Hepatocyte (in vitro differentiated cells): Measurements from ENCODE around the gene XYLT1. TPM values are rescaled to one million over a fixed set of nuclear protein-coding genes. Genes with fewer than 3 reads are reported as not detected.

ENCODE experiments used
- DNase-seq: peaks from one replicate; pipeline ENCODE4 v3.0.0-alpha.2; 2016; ENCODE audit warnings: low spot score
- H2AFZ ChIP-seq: fragments of 200-600 bp; sonication (generic); 2 replicates; pipeline ENCODE4 v1.6.0; 2016; ENCODE audit warnings: antibody characterized with exemption, mild to moderate bottlenecking
- H3K27ac ChIP-seq: fragments of 200-600 bp; sonication (generic); 2 replicates; pipeline ENCODE4 v1.5.1; 2016; ENCODE audit warnings: mild to moderate bottlenecking
- H3K27me3 ChIP-seq: fragments of 200-600 bp; sonication (generic); 2 replicates; pipeline ENCODE4 v1.6.1; 2016
- H3K36me3 ChIP-seq: fragments of 200-600 bp; sonication (generic); replicated peaks from 2 replicates; pipeline ENCODE4 v1.5.1; 2016; ENCODE audit warnings: low read depth; ENCODE audit not compliant: insufficient read depth
- H3K4me1 ChIP-seq: fragments of 200-600 bp; sonication (generic); 2 replicates; pipeline ENCODE4 v1.5.1; 2016; ENCODE audit warnings: mild to moderate bottlenecking, moderate library complexity; ENCODE audit not compliant: insufficient read depth
- H3K4me2 ChIP-seq: fragments of 200-600 bp; sonication (generic); 2 replicates; pipeline ENCODE4 v1.6.0; 2016
- H3K4me3 ChIP-seq: fragments of 200-600 bp; sonication (generic); 2 replicates; pipeline ENCODE4 v1.5.1; 2016; ENCODE audit warnings: mild to moderate bottlenecking
- H3K79me2 ChIP-seq: fragments of 200-600 bp; sonication (generic); 2 replicates; pipeline ENCODE4 v1.6.0; 2017; ENCODE audit warnings: mild to moderate bottlenecking
- H3K9me2 ChIP-seq: fragments of 200-600 bp; sonication (generic); replicated peaks from 2 replicates; pipeline ENCODE4 v1.6.0; 2017; ENCODE audit warnings: mild to moderate bottlenecking; ENCODE audit not compliant: insufficient read depth
- H3K9me3 ChIP-seq: fragments of 200-600 bp; sonication (generic); 2 replicates; pipeline ENCODE4 v1.5.1; 2016; ENCODE audit warnings: low read depth, mild to moderate bottlenecking
- H4K20me1 ChIP-seq: fragments of 200-600 bp; sonication (generic); 2 replicates; pipeline ENCODE4 v1.6.0; 2016; ENCODE audit warnings: mild to moderate bottlenecking; ENCODE audit not compliant: insufficient read depth, poor library complexity, severe bottlenecking
- EZH2 ChIP-seq: fragments of 200-600 bp; sonication (generic); IDR thresholded peaks from 2 replicates; pipeline ENCODE4 v1.6.1; 2016; ENCODE audit warnings: antibody characterized with exemption, mild to moderate bottlenecking, borderline replicate concordance
- EZH2phosphoT487 ChIP-seq: fragments of 200-600 bp; sonication (generic); IDR thresholded peaks from one replicate; pipeline ENCODE4 v1.6.1; 2018; ENCODE audit warnings: antibody characterized with exemption, mild to moderate bottlenecking, low read depth, moderate library complexity; ENCODE audit not compliant: unreplicated experiment, severe bottlenecking
- WGBS: methylation state at CpG from one replicate; pipeline ENCODE4 v1.1.6; 2016; ENCODE audit warnings: low lambda C conversion rate; ENCODE audit errors: missing lambda C conversion rate; 5-methylcytosine and 5-hydroxymethylcytosine counted together
- polyA plus RNA-seq: library from polyadenylated mRNA; unstranded; fragments of >200 nt; fragmentation: Nextera tagmentation; extraction: Ambion mirVana; gene quantifications from 2 replicates; pipeline ENCODE4 v1.2.1, GENCODE V29; 2016
- total RNA-seq: library from RNA; depleted of rRNA; stranded (reverse); fragments of >200 nt; gene quantifications from 2 replicates; pipeline ENCODE4 v1.2.3, GENCODE V29; 2014
- TF ChIP-seq, protein P1 (sequence below): fragments of 200-600 bp; sonication (generic); IDR thresholded peaks from 2 replicates; pipeline ENCODE4 v1.5.1; 2016; ENCODE audit warnings: antibody characterized with exemption, mild to moderate bottlenecking; ENCODE audit not compliant: poor library complexity

Gene XYLT1
- total and polyA plus RNA-seq, 2 experiments from 2014 or later, result 6.9 to 13.7 TPM

DNA sequence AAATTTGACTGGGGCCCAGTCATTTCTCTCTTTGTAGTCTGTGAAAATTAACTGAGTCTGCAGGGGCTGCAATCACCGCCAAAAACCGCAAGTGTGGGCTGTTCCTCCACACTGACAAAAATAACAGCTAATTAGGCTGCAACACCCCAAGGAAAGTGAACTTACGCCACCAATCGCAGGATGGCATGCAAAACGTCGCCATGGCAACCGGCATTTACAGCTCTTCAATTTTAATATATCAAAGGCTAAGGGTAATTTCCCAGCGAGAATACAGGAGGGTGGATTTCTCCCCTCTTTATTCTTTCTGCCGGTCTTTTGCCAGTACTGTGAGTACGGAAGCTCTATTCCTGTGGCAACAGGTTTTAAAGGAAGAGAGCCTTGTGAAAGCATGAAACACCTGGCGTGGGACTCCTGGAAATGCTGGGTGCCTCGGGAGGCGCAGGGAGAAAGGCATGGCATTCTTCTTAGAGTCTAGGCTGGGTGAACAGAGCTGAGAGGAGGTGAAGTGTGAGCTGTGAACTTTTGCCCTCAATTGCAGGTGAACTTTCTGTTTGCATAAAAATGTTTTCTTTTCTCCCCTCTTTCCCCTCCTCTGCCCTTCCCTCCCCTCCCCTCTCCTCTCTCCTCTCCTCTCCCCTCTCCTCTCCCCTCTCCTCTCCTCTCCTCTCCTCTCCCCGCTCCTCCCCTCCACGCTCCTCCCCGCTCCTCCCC is 399.7 kb downstream of the XYLT1 start:
- H3K27ac ChIP-seq, result no peak overlapping the region
- no peaks in the 10 kb centered on the region for H4K20me1 ChIP-seq
- H3K4me3 ChIP-seq, result no peak overlapping the region
- H3K9me3 ChIP-seq, result no peaks in the 10 kb centered on the region
- H3K36me3 ChIP-seq, result no peaks in the 10 kb centered on the region
- WGBS, result 45% methylated on average over 13 of the region's 16 CpGs
- no peaks in the 10 kb centered on the region for H3K4me1 ChIP-seq
- H2AFZ ChIP-seq, result no peak overlapping the region
- no peak for TF ChIP-seq EZH2
- no peaks in the 10 kb centered on the region for H3K79me2 ChIP-seq
- no peaks in the 10 kb centered on the region for H3K9me2 ChIP-seq
- H3K27me3 ChIP-seq, result no peaks in the 10 kb centered on the region
- peak overlapping the region; percentile 59 for H3K4me2 ChIP-seq
- peak; percentile 22 for DNase-seq

DNA sequence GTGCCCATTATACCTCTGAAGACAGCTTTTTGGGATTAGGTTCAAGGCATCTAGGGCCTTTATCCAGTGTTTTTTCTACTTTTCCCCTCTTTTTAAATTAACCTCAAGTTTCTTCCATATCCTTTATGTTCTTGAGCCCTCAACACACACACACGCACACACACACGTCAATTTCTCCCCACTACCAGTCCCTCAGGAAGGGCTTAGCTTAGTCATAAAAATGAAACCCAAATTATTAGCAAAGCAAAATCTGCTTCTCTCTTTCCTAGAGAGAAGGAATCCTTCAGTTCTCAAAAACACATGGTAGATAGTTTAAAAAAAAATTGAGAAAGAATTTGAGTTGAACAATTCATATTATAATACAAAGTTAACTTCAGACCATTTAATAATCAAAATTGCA is 401.1 kb downstream of the XYLT1 start:
- H3K4me1 ChIP-seq, result no peaks in the 10 kb centered on the region
- H3K4me2 ChIP-seq, result no peak overlapping the region

DNA sequence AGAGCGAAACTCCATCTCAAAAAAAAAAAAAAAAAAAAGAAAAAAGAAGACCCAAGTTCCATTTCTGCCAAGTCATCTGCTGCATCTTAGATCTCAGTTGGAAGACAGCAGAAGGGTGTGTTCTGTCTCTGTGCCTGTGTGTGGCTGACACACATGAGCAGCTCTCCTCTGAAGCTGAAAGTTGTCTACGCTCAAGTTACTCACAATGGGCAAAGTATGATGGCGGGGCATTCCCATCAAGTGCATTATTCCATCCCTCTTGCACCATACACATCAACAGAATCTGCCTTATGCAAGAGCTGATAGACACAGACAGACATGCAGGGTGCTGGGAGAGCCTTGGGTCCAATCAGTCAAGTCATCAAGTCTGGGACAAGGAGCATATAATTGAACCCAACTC is 402.2 kb downstream of the XYLT1 start:
- 96% methylated on average over 3 of the region's 3 CpGs for WGBS
- H3K36me3 ChIP-seq, result no peaks in the 10 kb centered on the region
- no peaks in the 10 kb centered on the region for H3K4me1 ChIP-seq
- no peak overlapping the region for H3K4me2 ChIP-seq
- H2AFZ ChIP-seq, result no peak overlapping the region
- no peaks in the 10 kb centered on the region for H3K27me3 ChIP-seq
- no peaks in the 10 kb centered on the region for H3K9me3 ChIP-seq
- no peak for TF ChIP-seq EZH2phosphoT487
- TF ChIP-seq, protein P1, sequence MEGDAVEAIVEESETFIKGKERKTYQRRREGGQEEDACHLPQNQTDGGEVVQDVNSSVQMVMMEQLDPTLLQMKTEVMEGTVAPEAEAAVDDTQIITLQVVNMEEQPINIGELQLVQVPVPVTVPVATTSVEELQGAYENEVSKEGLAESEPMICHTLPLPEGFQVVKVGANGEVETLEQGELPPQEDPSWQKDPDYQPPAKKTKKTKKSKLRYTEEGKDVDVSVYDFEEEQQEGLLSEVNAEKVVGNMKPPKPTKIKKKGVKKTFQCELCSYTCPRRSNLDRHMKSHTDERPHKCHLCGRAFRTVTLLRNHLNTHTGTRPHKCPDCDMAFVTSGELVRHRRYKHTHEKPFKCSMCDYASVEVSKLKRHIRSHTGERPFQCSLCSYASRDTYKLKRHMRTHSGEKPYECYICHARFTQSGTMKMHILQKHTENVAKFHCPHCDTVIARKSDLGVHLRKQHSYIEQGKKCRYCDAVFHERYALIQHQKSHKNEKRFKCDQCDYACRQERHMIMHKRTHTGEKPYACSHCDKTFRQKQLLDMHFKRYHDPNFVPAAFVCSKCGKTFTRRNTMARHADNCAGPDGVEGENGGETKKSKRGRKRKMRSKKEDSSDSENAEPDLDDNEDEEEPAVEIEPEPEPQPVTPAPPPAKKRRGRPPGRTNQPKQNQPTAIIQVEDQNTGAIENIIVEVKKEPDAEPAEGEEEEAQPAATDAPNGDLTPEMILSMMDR, result no peak
- no peaks in the 10 kb centered on the region for H3K9me2 ChIP-seq
- no peak for DNase-seq
- H3K27ac ChIP-seq, result no peak overlapping the region
- no peak overlapping the region for H3K4me3 ChIP-seq
- H4K20me1 ChIP-seq, result no peaks in the 10 kb centered on the region
- H3K79me2 ChIP-seq, result no peaks in the 10 kb centered on the region

More for the DNA sequence above, 401.1 kb downstream of the XYLT1 start:
- Histone ChIP-seq H3K36me3 (no peaks in the 10 kb centered on the region), H2AFZ (no peak overlapping the region), H3K27me3 (no peaks in the 10 kb centered on the region), H3K9me2 (no peaks in the 10 kb centered on the region), H3K79me2 (no peaks in the 10 kb centered on the region), H4K20me1 (no peaks in the 10 kb centered on the region), H3K9me3 (no peaks in the 10 kb centered on the region), H3K4me3 (no peak overlapping the region), H3K27ac (no peak overlapping the region)
- TF ChIP-seq EZH2, result no peak
- no peak for TF ChIP-seq EZH2phosphoT487
- TF ChIP-seq, protein P1, result no peak
- WGBS, result 87% methylated on average over 2 of the region's 2 CpGs
- DNase-seq, result no peak

DNA sequence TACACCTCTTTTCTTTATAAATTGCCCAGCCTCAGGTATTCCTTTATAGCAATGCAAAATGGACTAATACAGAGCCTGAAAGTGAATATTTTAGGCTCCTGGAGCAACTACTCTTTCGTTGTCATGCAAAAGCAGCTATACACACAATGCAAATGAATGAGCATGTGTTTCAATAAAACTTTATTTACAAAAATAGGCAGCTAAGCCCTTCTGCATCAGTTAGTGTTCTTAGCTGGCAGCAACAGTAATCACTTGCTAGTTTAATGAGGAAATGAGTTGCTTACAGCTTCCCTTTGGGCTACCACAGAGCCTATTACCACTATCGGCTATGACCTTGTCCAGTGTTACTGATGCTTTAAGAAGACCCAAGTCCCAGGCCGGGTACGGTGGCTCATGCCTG is 402.9 kb downstream of the XYLT1 start:
- no peaks in the 10 kb centered on the region for H3K27me3 ChIP-seq

More for the DNA sequence above, 402.9 kb downstream of the XYLT1 start:
- Histone ChIP-seq H3K36me3 (no peaks in the 10 kb centered on the region), H3K4me1 (no peaks in the 10 kb centered on the region), H4K20me1 (no peaks in the 10 kb centered on the region), H3K9me3 (no peaks in the 10 kb centered on the region), H3K27ac (no peak overlapping the region), H2AFZ (no peak overlapping the region), H3K4me2 (no peak overlapping the region), H3K9me2 (no peaks in the 10 kb centered on the region), H3K79me2 (no peaks in the 10 kb centered on the region), H3K4me3 (no peak overlapping the region)
- TF ChIP-seq EZH2phosphoT487 (no peak), EZH2 (no peak)
- TF ChIP-seq, protein P1, result no peak
- DNase-seq, result no peak
- 94% methylated on average over 4 of the region's 4 CpGs for WGBS
